T-helper 9 cell (primary cell): ENCODE measurements around the gene CCDC107.

Source experiments
- DNase-seq: peaks from one replicate; pipeline ENCODE4 v3.0.0-alpha.2; 2020

CCDC107 gene

GRCh38 chr9:35685506-35685905 is 27.4 kb downstream of the CCDC107 start:
- no peak for DNase-seq

GRCh38 chr9:35686222-35687203 is 28.4 kb downstream of the CCDC107 start:
- no peak for DNase-seq

GRCh38 chr9:35687306-35687705 is 29.2 kb downstream of the CCDC107 start:
- DNase-seq, result no peak

GRCh38 chr9:35687972-35688557 is 30.0 kb downstream of the CCDC107 start:
- no peak for DNase-seq

- DNase-seq, result no peak
Observed at GRCh38 chr9:35688558-35689541, 30.8 kb downstream of the CCDC107 start.

- no peak for DNase-seq
Observed at GRCh38 chr9:35689542-35690293, 31.6 kb downstream of the CCDC107 start, which contains the start of gene TPM2. Gene TPM2 (minus strand): TSS chr9:35689925. CDS start chr9:35689817, 108 bp downstream.

GRCh38 chr9:35690294-35690613 is 32.2 kb downstream of the CCDC107 start:
- no peak for DNase-seq

GRCh38 chr9:35690614-35691333 is 32.7 kb downstream of the CCDC107 start:
- peak; percentile 30 for DNase-seq

- DNase-seq, result no peak
Observed at GRCh38 chr9:35691334-35691650, 33.2 kb downstream of the CCDC107 start.

GRCh38 chr9:35691757-35692301 is 33.7 kb downstream of the CCDC107 start:
- no peak for DNase-seq

- no peak for DNase-seq
Observed at GRCh38 chr9:35695943-35696401, 37.9 kb downstream of the CCDC107 start.

- DNase-seq, result peak; percentile 42
Observed at GRCh38 chr9:35696520-35697215, 38.6 kb downstream of the CCDC107 start.

GRCh38 chr9:35697486-35697885 is 39.4 kb downstream of the CCDC107 start:
- no peak for DNase-seq

- DNase-seq, result no peak
Observed at GRCh38 chr9:35698231-35698630, 40.1 kb downstream of the CCDC107 start.

- no peak for DNase-seq
Observed at GRCh38 chr9:35700031-35700430, 41.9 kb downstream of the CCDC107 start.

- no peak for DNase-seq
Observed at GRCh38 chr9:35700942-35701341, 42.9 kb downstream of the CCDC107 start.

- no peak for DNase-seq
Observed at GRCh38 chr9:35702696-35703095, 44.6 kb downstream of the CCDC107 start.

GRCh38 chr9:35703906-35704672 is 46.0 kb downstream of the CCDC107 start:
- DNase-seq, result no peak

GRCh38 chr9:35705372-35705771 is 47.3 kb downstream of the CCDC107 start:
- DNase-seq, result no peak
